ENCODE data around the gene LTBP1. TPM values are rescaled to one million over a fixed set of nuclear protein-coding genes. Genes with fewer than 3 reads are reported as not detected.

The LTBP1 gene
- total RNA-seq, 1 donor from 2014 or later: 102 TPM

DNA sequence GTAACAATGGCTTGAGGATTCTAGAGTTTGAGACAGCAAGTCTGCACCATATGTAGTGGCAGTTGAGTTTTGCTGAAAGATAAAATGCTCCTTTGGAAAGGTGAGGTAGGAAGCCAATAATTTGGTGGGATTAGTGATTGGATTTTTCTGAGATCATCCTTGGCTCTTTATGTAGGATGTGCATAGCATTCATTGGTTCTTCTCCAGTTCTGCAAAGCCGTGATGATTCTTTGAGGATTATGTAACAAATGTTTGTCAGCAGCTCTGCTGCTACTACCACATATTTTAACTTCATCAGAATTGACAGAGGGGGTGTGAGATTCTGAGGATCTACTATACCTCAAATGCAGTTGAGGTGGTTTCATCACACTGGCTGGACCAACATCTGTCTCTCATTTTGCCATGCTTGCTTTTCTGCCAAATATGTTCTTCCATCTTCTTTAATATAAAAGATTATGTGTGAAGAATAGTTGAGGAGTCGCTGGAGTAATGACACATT lies 340.8 kb downstream of the LTBP1 start:
- Mint-ChIP-seq H3K9me3 (ENCODE audit: unreplicated experiment) (no peaks in the 10 kb centered on the region), H3K4me1 (ENCODE audit: unreplicated experiment) (peaks cover 31% of the 10 kb centered on the region), H3K27ac (ENCODE audit: unreplicated experiment) (no peak overlapping the region), H3K27me3 (ENCODE audit: unreplicated experiment) (no peaks in the 10 kb centered on the region), H3K36me3 (ENCODE audit: unreplicated experiment) (peaks cover 35% of the 10 kb centered on the region), H3K4me3 (ENCODE audit: unreplicated experiment) (no peak overlapping the region)
- DNase-seq (ENCODE audit: extremely low spot score, unreplicated experiment): no peak
- TF ChIP-seq, protein P1, sequence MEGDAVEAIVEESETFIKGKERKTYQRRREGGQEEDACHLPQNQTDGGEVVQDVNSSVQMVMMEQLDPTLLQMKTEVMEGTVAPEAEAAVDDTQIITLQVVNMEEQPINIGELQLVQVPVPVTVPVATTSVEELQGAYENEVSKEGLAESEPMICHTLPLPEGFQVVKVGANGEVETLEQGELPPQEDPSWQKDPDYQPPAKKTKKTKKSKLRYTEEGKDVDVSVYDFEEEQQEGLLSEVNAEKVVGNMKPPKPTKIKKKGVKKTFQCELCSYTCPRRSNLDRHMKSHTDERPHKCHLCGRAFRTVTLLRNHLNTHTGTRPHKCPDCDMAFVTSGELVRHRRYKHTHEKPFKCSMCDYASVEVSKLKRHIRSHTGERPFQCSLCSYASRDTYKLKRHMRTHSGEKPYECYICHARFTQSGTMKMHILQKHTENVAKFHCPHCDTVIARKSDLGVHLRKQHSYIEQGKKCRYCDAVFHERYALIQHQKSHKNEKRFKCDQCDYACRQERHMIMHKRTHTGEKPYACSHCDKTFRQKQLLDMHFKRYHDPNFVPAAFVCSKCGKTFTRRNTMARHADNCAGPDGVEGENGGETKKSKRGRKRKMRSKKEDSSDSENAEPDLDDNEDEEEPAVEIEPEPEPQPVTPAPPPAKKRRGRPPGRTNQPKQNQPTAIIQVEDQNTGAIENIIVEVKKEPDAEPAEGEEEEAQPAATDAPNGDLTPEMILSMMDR (IDR thresholded peaks at IDR 0.05): no peak

DNA sequence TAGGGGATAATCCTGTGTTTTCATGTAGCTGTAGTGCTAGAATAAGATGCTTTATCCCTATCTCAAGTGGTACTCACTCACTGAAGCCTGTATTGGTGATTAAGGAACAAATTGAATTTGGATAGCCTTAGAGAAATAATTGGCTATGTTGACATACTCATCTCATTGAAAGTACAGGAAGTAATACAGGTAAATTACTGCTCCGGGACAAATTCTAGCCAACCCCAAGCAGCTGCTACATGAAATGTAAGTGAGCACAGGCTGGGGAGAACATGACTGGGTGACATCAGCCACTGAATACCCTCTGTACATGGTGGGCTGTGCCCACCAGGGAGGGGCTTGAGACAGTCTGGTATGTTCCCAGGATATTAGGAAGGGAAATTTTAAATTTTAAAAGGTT lies 341.3 kb downstream of the LTBP1 start:
- Mint-ChIP-seq H3K4me3 (ENCODE audit: unreplicated experiment) (no peak overlapping the region), H3K27ac (ENCODE audit: unreplicated experiment) (no peak overlapping the region), H3K9me3 (ENCODE audit: unreplicated experiment) (no peaks in the 10 kb centered on the region), H3K36me3 (ENCODE audit: unreplicated experiment) (peaks cover 35% of the 10 kb centered on the region), H3K4me1 (ENCODE audit: unreplicated experiment) (peaks cover 36% of the 10 kb centered on the region), H3K27me3 (ENCODE audit: unreplicated experiment) (no peaks in the 10 kb centered on the region)
- no peak for DNase-seq (ENCODE audit: extremely low spot score, unreplicated experiment)
- TF ChIP-seq, protein P1 (IDR thresholded peaks at IDR 0.05): no peak

DNA sequence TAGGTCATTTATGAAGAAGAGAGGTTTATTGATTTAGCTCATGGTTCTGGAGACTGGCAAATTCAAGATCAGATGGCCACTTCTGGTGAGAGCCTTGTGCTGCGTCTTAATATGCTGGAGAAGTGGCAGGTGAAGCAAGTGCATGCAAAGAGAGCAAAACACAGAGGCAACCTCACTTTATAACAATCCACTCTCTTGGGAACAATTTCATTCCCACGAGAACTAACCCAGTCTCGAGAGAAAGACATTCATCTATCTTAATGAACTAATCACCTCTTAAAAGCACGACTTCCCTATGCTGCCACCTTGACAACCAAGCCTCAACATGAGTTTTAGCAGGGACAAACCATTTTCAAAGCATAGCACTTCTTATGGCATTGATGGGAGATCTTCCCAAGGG lies 343.2 kb downstream of the LTBP1 start:
- H3K27ac Mint-ChIP-seq (ENCODE audit: unreplicated experiment): peak overlapping the region; percentile 90
- H3K36me3 Mint-ChIP-seq (ENCODE audit: unreplicated experiment): peaks cover 28% of the 10 kb centered on the region
- no peak overlapping the region for H3K4me3 Mint-ChIP-seq (ENCODE audit: unreplicated experiment)
- TF ChIP-seq, protein P1 (IDR thresholded peaks at IDR 0.05): no peak
- H3K27me3 Mint-ChIP-seq (ENCODE audit: unreplicated experiment): no peaks in the 10 kb centered on the region
- DNase-seq (ENCODE audit: extremely low spot score, unreplicated experiment): no peak
- H3K4me1 Mint-ChIP-seq (ENCODE audit: unreplicated experiment): peaks cover 42% of the 10 kb centered on the region
- H3K9me3 Mint-ChIP-seq (ENCODE audit: unreplicated experiment): no peaks in the 10 kb centered on the region

DNA sequence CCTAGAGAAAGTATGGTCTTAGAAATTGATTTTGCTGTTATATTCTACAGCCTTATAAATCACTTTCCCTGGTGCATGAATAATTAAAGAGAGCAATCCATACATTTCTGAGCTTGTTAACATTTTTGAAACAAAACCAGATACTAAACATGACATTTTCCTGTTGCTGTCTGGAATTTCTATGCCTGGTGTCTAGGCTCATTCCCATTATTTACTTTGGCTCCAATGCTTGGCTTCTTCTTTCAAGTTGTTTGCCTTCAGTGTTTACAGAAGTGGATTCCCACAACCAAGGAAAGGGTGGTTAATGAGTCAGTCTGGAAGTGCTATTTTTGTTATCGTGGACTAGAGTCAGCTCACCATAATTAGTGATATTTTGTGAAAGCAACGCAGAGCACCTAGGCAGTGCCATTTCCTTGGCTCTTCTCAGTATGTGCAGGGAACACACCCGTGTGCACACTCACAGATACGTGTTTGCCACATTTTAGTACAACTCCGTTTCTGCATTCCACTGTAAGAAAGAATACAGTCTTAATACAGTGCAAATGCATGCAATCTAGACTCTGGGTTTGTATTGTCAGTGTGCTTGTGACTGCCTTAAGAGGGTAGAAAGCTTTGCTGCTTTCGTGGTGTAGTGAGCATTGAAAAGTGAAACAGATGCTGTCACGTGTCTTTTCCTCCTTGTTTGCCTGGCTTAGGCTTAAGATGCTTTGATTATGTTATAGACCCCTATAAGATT lies 344.7 kb downstream of the LTBP1 start:
- DNase-seq (ENCODE audit: extremely low spot score, unreplicated experiment): no peak
- H3K27me3 Mint-ChIP-seq (ENCODE audit: unreplicated experiment): no peaks in the 10 kb centered on the region
- peak overlapping the region; percentile 66 for H3K4me3 Mint-ChIP-seq (ENCODE audit: unreplicated experiment)
- H3K4me1 Mint-ChIP-seq (ENCODE audit: unreplicated experiment): peaks cover 42% of the 10 kb centered on the region
- H3K36me3 Mint-ChIP-seq (ENCODE audit: unreplicated experiment): peaks cover 24% of the 10 kb centered on the region
- TF ChIP-seq, protein P1 (IDR thresholded peaks at IDR 0.05): no peak
- no peaks in the 10 kb centered on the region for H3K9me3 Mint-ChIP-seq (ENCODE audit: unreplicated experiment)
- H3K27ac Mint-ChIP-seq (ENCODE audit: unreplicated experiment): peak overlapping the region; percentile 90

DNA sequence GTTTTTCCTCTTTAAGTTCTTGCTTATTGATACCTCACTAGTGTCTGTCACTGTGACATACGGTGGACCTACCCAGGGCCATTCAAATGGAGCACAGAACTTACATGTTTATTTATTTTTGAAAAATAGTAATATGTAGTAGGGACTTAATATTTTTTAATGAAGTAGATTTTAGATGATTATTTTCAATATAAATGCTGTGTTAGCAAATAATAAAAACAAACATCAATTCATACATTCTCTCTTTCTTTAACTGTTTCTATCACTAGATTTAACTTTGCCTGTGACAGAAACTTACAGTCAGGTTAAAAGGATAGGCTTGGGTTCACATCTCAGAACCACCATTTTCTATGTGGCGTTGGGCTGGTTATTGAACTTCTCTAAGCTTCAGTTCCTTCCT lies 345.3 kb downstream of the LTBP1 start:
- Mint-ChIP-seq H3K4me3 (ENCODE audit: unreplicated experiment) (peak overlapping the region; percentile 66), H3K27me3 (ENCODE audit: unreplicated experiment) (no peaks in the 10 kb centered on the region), H3K9me3 (ENCODE audit: unreplicated experiment) (no peaks in the 10 kb centered on the region), H3K4me1 (ENCODE audit: unreplicated experiment) (peaks cover 42% of the 10 kb centered on the region), H3K27ac (ENCODE audit: unreplicated experiment) (peak overlapping the region; percentile 90), H3K36me3 (ENCODE audit: unreplicated experiment) (peaks cover 23% of the 10 kb centered on the region)
- no peak for DNase-seq (ENCODE audit: extremely low spot score, unreplicated experiment)
- TF ChIP-seq, protein P1 (IDR thresholded peaks at IDR 0.05): no peak

All from osteocyte (in vitro differentiated cells).